MM.1S (cell line): ENCODE measurements around the gene TUBGCP4.

Experiments
- DNase-seq: peaks from one replicate; pipeline ENCODE4 v3.0.0-alpha.2; 2015
- H2AFZ ChIP-seq: fragments of 300-600 bp; sonication (generic); 2 replicates; pipeline ENCODE4 v1.6.0; 2016; ENCODE audit warnings: antibody characterized with exemption, low read length
- H3F3A ChIP-seq: fragments of 300-600 bp; sonication (generic); 2 replicates; pipeline ENCODE4 v1.6.1; 2016; ENCODE audit warnings: mild to moderate bottlenecking, antibody characterized with exemption, low read length, moderate library complexity, mixed read lengths; ENCODE audit not compliant: insufficient read depth
- H3K27ac ChIP-seq: fragments of 300-600 bp; sonication (generic); 2 replicates; pipeline ENCODE4 v1.5.1; 2016; ENCODE audit warnings: mild to moderate bottlenecking, low read length
- H3K27me3 ChIP-seq: fragments of 300-600 bp; sonication (generic); replicated peaks from 2 replicates; pipeline ENCODE4 v1.6.0; 2016; ENCODE audit warnings: low read length; ENCODE audit not compliant: insufficient read depth
- H3K36me3 ChIP-seq: fragments of 300-600 bp; sonication (generic); replicated peaks from 2 replicates; pipeline ENCODE4 v1.6.1; 2016; ENCODE audit warnings: mild to moderate bottlenecking, low read length, mixed read lengths; ENCODE audit not compliant: insufficient read depth
- H3K4me1 ChIP-seq: fragments of 300-600 bp; sonication (generic); 2 replicates; pipeline ENCODE4 v1.6.1; 2016; ENCODE audit warnings: low read length, mixed read lengths
- H3K4me2 ChIP-seq: fragments of 300-600 bp; sonication (generic); 2 replicates; pipeline ENCODE4 v1.6.0; 2016; ENCODE audit warnings: low read depth, low read length
- H3K4me3 ChIP-seq: fragments of 300-600 bp; sonication (generic); 2 replicates; pipeline ENCODE4 v1.5.1; 2016; ENCODE audit warnings: low read length, mixed read lengths
- H3K79me2 ChIP-seq: fragments of 300-600 bp; sonication (generic); 2 replicates; pipeline ENCODE4 v1.6.1; 2016; ENCODE audit warnings: mixed run types, low read length, mixed read lengths
- H3K9ac ChIP-seq: fragments of 300-600 bp; sonication (generic); 2 replicates; pipeline ENCODE4 v1.6.1; 2016; ENCODE audit warnings: low read length, mixed read lengths
- H3K9me2 ChIP-seq: fragments of 300-600 bp; sonication (generic); replicated peaks from 2 replicates; pipeline ENCODE4 v1.6.1; 2016; ENCODE audit warnings: mild to moderate bottlenecking, low read length, mixed read lengths; ENCODE audit not compliant: insufficient read depth
- H3K9me3 ChIP-seq: fragments of 300-600 bp; sonication (generic); replicated peaks from 2 replicates; pipeline ENCODE4 v1.6.1; 2016; ENCODE audit warnings: mild to moderate bottlenecking, low read length, mixed read lengths; ENCODE audit not compliant: insufficient read depth
- H4K20me1 ChIP-seq: fragments of 300-600 bp; sonication (generic); 2 replicates; pipeline ENCODE4 v1.6.1; 2016; ENCODE audit warnings: mild to moderate bottlenecking, low read length, moderate library complexity, mixed read lengths; ENCODE audit not compliant: insufficient read depth
- EZH2 ChIP-seq: fragments of 300-600 bp; sonication (generic); optimal IDR thresholded peaks from 2 replicates; pipeline ENCODE3; 2017; ENCODE audit warnings: low read depth, mild to moderate bottlenecking, antibody characterized with exemption, low read length, mixed read lengths
- EZH2phosphoT487 ChIP-seq: fragments of 300-600 bp; sonication (generic); IDR thresholded peaks from 2 replicates; pipeline ENCODE4 v1.6.1; 2018; ENCODE audit warnings: antibody characterized with exemption, low read length
- TF ChIP-seq, protein P1 (sequence below): fragments of 300-600 bp; sonication (generic); IDR thresholded peaks from 2 replicates; pipeline ENCODE4 v1.5.1; 2016; ENCODE audit warnings: antibody characterized with exemption, low read length, mixed read lengths

Gene TUBGCP4

DNA sequence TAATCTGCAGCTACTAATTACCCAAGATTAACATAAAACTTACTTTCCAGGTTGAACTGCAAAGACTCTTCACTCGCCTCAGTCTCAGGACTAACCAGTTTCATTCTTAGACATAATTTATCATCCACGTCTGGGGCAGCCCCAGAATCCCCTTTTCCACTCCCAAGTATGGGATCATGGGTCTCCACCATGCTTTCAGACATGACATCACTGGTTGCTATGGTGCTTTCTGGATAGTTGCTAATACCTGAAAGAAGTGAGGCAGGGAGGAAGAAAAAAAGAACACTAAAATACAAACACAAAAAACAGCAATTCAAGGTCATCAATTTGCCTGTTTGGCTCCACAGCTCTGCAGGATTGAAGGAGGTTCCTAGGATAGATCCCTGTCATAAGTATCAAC lies 75.4 kb downstream of the TUBGCP4 start:
- H2AFZ ChIP-seq, result no peak overlapping the region
- TF ChIP-seq EZH2phosphoT487 (no peak), EZH2 (no peak)
- TF ChIP-seq, protein P1, sequence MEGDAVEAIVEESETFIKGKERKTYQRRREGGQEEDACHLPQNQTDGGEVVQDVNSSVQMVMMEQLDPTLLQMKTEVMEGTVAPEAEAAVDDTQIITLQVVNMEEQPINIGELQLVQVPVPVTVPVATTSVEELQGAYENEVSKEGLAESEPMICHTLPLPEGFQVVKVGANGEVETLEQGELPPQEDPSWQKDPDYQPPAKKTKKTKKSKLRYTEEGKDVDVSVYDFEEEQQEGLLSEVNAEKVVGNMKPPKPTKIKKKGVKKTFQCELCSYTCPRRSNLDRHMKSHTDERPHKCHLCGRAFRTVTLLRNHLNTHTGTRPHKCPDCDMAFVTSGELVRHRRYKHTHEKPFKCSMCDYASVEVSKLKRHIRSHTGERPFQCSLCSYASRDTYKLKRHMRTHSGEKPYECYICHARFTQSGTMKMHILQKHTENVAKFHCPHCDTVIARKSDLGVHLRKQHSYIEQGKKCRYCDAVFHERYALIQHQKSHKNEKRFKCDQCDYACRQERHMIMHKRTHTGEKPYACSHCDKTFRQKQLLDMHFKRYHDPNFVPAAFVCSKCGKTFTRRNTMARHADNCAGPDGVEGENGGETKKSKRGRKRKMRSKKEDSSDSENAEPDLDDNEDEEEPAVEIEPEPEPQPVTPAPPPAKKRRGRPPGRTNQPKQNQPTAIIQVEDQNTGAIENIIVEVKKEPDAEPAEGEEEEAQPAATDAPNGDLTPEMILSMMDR, result no peak
- no peak overlapping the region for H3K4me2 ChIP-seq
- no peak overlapping the region for H3K4me3 ChIP-seq
- H3K27me3 ChIP-seq, result no peaks in the 10 kb centered on the region
- H4K20me1 ChIP-seq, result no peaks in the 10 kb centered on the region
- H3K79me2 ChIP-seq, result no peaks in the 10 kb centered on the region
- H3K36me3 ChIP-seq, result no peaks in the 10 kb centered on the region
- no peaks in the 10 kb centered on the region for H3K9me3 ChIP-seq
- H3F3A ChIP-seq, result peaks cover under 1% of the 10 kb centered on the region
- no peak for DNase-seq
- no peak overlapping the region for H3K27ac ChIP-seq
- peaks cover 1% of the 10 kb centered on the region; the same call in 1 of the 2 replicates for H3K4me1 ChIP-seq
- no peaks in the 10 kb centered on the region for H3K9me2 ChIP-seq
- H3K9ac ChIP-seq, result no peak overlapping the region

DNA sequence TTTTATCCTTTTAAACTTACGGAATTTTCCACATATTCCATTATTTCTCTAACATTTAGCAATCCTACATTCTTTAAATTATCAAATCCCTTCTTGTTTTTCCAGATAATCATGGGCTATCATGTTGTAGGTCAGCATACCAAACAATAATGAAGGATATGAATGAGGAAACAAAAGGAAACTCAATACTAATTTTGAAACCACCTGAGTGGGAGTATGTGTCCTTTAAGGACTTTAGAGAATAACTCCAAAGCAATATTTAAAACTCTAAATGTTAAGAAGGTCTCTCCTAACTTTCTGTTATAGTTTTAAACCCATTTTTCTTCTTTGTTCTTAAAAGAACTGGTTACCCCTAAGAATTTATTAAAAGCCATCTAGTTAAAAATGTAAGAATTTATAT lies 79.1 kb downstream of the TUBGCP4 start:
- no peaks in the 10 kb centered on the region for H3K36me3 ChIP-seq
- no peaks in the 10 kb centered on the region for H3K9me3 ChIP-seq
- no peaks in the 10 kb centered on the region for H3K79me2 ChIP-seq
- H3K4me2 ChIP-seq, result no peak overlapping the region
- no peak overlapping the region for H3K9ac ChIP-seq
- no peak overlapping the region for H2AFZ ChIP-seq
- H3F3A ChIP-seq, result no peaks in the 10 kb centered on the region
- H3K27ac ChIP-seq, result no peak overlapping the region
- no peaks in the 10 kb centered on the region for H4K20me1 ChIP-seq
- TF ChIP-seq, protein P1, result no peak
- no peak for TF ChIP-seq EZH2
- no peak for TF ChIP-seq EZH2phosphoT487
- H3K4me1 ChIP-seq, result no peaks in the 10 kb centered on the region
- no peak overlapping the region for H3K4me3 ChIP-seq
- no peaks in the 10 kb centered on the region for H3K27me3 ChIP-seq
- H3K9me2 ChIP-seq, result no peaks in the 10 kb centered on the region
- no peak for DNase-seq
